Measurements from ENCODE around the gene KCNT2. TPM values are rescaled to one million over a fixed set of nuclear protein-coding genes. Genes with fewer than 3 reads are reported as not detected.
"Not testable (repeated sequence)": the region's sequence is repeated elsewhere in the genome, so short reads cannot be mapped to it uniquely, and the experiment has no call there.

Gene KCNT2
- total and polyA plus RNA-seq, 5 donors from 2014 or later: not detected

DNA sequence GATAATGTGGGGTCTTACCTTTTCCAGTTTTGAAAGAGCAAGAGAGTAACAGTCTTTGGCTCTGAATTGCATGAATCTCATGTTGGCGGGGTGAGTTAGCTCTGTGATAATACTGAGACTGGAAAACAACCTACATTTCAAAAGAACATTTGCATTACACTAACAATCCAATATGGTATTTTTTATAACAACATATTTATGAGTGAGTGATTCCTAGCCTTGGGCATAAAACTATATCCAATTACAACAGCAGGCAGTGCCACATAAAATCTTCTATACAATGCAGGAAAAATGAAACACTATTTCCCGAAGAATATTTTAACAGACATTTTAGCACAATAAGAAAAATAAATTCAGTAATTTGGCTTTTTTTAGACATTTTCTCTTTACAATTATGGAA is 303.0 kb downstream of the KCNT2 start:
- Histone ChIP-seq H3K9me3 (ENCODE audit: control insufficient read depth in 2 of 2, low read length in 2 of 2) (no peaks in the 10 kb centered on the region), H3K36me3 (ENCODE audit: control insufficient read depth, insufficient read depth, low read length) (no peaks in the 10 kb centered on the region), H3K27ac (ENCODE audit: insufficient read depth, low read length, poor library complexity, severe bottlenecking) (no peak overlapping the region), H3K4me1 (ENCODE audit: control insufficient read depth, insufficient read depth, low read length, poor library complexity, severe bottlenecking) (no peaks in the 10 kb centered on the region), H3K27me3 (ENCODE audit: control insufficient read depth, insufficient read depth, low read length) (no peaks in the 10 kb centered on the region), H3K4me3 (ENCODE audit: low read depth, low read length) (no peak overlapping the region)
- ATAC-seq (ENCODE audit: low read depth in 2 of 2): no peak
- H3K4me3 Mint-ChIP-seq: no peak overlapping the region
- DNase-seq: no peak
- no peak overlapping the region for H3K27ac Mint-ChIP-seq
- H3K4me1 Mint-ChIP-seq: no peaks in the 10 kb centered on the region
- H3K27me3 Mint-ChIP-seq: no peaks in the 10 kb centered on the region
- H3K36me3 Mint-ChIP-seq: no peaks in the 10 kb centered on the region
- peaks cover 0 to 6% (median 2%) of the 10 kb centered on the region in 7 donors for H3K9me3 Mint-ChIP-seq

DNA sequence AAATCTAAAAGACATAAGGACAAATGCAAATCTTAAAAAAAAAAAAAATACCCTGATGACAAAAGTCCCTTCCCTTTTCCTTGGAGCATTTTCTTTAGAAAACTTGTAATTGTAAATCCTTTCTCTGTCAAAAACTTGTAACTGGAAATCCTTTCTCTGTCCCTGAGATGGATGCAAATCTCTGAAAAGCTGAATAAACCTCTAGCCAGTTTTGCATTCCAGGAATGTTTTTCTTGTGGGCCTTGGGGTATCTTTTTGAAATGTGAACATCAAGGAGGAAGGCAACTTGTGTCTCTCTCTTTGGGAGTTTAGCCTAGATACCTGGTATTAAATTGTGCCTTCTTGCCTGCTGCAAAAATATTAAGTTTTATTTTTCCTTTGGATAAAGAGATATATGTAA is 305.3 kb downstream of the KCNT2 start:
- H3K27ac Mint-ChIP-seq: no peak overlapping the region
- no peaks in the 10 kb centered on the region for H3K27me3 Mint-ChIP-seq
- H3K27me3 ChIP-seq (ENCODE audit: control insufficient read depth, insufficient read depth, low read length): no peaks in the 10 kb centered on the region
- no peak overlapping the region for H3K27ac ChIP-seq (ENCODE audit: insufficient read depth, low read length, poor library complexity, severe bottlenecking)
- no peak for ATAC-seq (ENCODE audit: low read depth in 2 of 2)
- no peaks in the 10 kb centered on the region for H3K36me3 ChIP-seq (ENCODE audit: control insufficient read depth, insufficient read depth, low read length)
- H3K9me3 ChIP-seq (ENCODE audit: control insufficient read depth in 2 of 2, low read length in 2 of 2): no peaks in the 10 kb centered on the region
- H3K4me3 Mint-ChIP-seq: no peak overlapping the region
- DNase-seq: no peak
- no peak overlapping the region for H3K4me3 ChIP-seq (ENCODE audit: low read depth, low read length)
- no peaks in the 10 kb centered on the region for H3K4me1 Mint-ChIP-seq
- no peaks in the 10 kb centered on the region for H3K4me1 ChIP-seq (ENCODE audit: control insufficient read depth, insufficient read depth, low read length, poor library complexity, severe bottlenecking)
- no peaks in the 10 kb centered on the region for H3K36me3 Mint-ChIP-seq
- H3K9me3 Mint-ChIP-seq: peaks cover 0 to 9% (median 3%) of the 10 kb centered on the region in 7 donors

DNA sequence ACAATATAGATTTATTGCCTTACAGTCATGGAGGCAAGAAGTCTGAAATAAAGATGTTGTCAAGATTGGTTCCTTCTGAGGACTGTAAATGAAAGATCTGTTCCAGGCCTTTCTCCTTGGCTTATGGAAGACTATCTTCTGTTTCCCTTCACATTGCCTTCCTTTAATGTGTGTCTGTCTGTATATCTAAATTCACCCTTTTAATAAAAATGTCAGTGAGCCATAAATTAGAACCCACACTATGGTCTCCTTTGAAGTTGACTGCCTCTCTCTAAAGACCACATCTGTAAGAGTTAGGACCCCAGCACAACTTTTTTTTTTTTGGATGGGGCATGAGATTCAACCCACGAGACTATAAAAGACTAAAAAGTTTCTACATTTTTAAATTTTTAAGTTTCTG is 305.8 kb downstream of the KCNT2 start:
- Mint-ChIP-seq H3K4me1 (no peaks in the 10 kb centered on the region), H3K9me3 (peaks cover 0 to 9% (median 3%) of the 10 kb centered on the region in 7 donors), H3K27me3 (no peaks in the 10 kb centered on the region), H3K36me3 (no peaks in the 10 kb centered on the region), H3K4me3 (no peak overlapping the region), H3K27ac (no peak overlapping the region)
- no peaks in the 10 kb centered on the region for H3K36me3 ChIP-seq (ENCODE audit: control insufficient read depth, insufficient read depth, low read length)
- no peak for DNase-seq
- no peaks in the 10 kb centered on the region for H3K4me1 ChIP-seq (ENCODE audit: control insufficient read depth, insufficient read depth, low read length, poor library complexity, severe bottlenecking)
- no peak overlapping the region for H3K27ac ChIP-seq (ENCODE audit: insufficient read depth, low read length, poor library complexity, severe bottlenecking)
- H3K4me3 ChIP-seq (ENCODE audit: low read depth, low read length): no peak overlapping the region
- no peaks in the 10 kb centered on the region for H3K27me3 ChIP-seq (ENCODE audit: control insufficient read depth, insufficient read depth, low read length)
- H3K9me3 ChIP-seq (ENCODE audit: control insufficient read depth in 2 of 2, low read length in 2 of 2): no peaks in the 10 kb centered on the region
- ATAC-seq (ENCODE audit: low read depth in 2 of 2): no peak

- no peak overlapping the region for H3K4me3 Mint-ChIP-seq
- no peak for ATAC-seq (ENCODE audit: low read depth in 2 of 2)
Observed at GRCh38 chr1:196295766-196296165, 312.5 kb downstream of the KCNT2 start.

GRCh38 chr1:196278816-196279215 is 329.4 kb downstream of the KCNT2 start:
- H3K4me1 ChIP-seq (ENCODE audit: control insufficient read depth, insufficient read depth, low read length, poor library complexity, severe bottlenecking): no peaks in the 10 kb centered on the region
- no peaks in the 10 kb centered on the region for H3K36me3 Mint-ChIP-seq
- no peaks in the 10 kb centered on the region for H3K27me3 Mint-ChIP-seq
- no peak for ATAC-seq (ENCODE audit: low read depth in 2 of 2)
- no peak overlapping the region for H3K27ac Mint-ChIP-seq
- no peaks in the 10 kb centered on the region for H3K36me3 ChIP-seq (ENCODE audit: control insufficient read depth, insufficient read depth, low read length)
- H3K4me3 Mint-ChIP-seq: no peak overlapping the region
- no peaks in the 10 kb centered on the region for H3K4me1 Mint-ChIP-seq
- no peak overlapping the region for H3K4me3 ChIP-seq (ENCODE audit: low read depth, low read length)
- H3K9me3 ChIP-seq (ENCODE audit: control insufficient read depth in 2 of 2, low read length in 2 of 2): no peaks in the 10 kb centered on the region
- no peak overlapping the region for H3K27ac ChIP-seq (ENCODE audit: insufficient read depth, low read length, poor library complexity, severe bottlenecking)
- no peaks in the 10 kb centered on the region for H3K27me3 ChIP-seq (ENCODE audit: control insufficient read depth, insufficient read depth, low read length)
- H3K9me3 Mint-ChIP-seq: peaks cover 0 to 4% (median 2%) of the 10 kb centered on the region in 7 donors
- no peak for DNase-seq

More at GRCh38 chr1:196295766-196296165, 312.5 kb downstream of the KCNT2 start:
- H3K9me3 ChIP-seq (ENCODE audit: control insufficient read depth in 2 of 2, low read length in 2 of 2): no peaks in the 10 kb centered on the region
- no peaks in the 10 kb centered on the region for H3K4me1 ChIP-seq (ENCODE audit: control insufficient read depth, insufficient read depth, low read length, poor library complexity, severe bottlenecking)
- DNase-seq: no peak
- Mint-ChIP-seq H3K4me1 (no peaks in the 10 kb centered on the region), H3K9me3 (peaks cover 0 to 12% (median 3%) of the 10 kb centered on the region in 7 donors), H3K27me3 (no peaks in the 10 kb centered on the region), H3K36me3 (no peaks in the 10 kb centered on the region), H3K27ac (no peak overlapping the region)
- H3K27ac ChIP-seq (ENCODE audit: insufficient read depth, low read length, poor library complexity, severe bottlenecking): no peak overlapping the region
- no peaks in the 10 kb centered on the region for H3K36me3 ChIP-seq (ENCODE audit: control insufficient read depth, insufficient read depth, low read length)
- H3K27me3 ChIP-seq (ENCODE audit: control insufficient read depth, insufficient read depth, low read length): no peaks in the 10 kb centered on the region
- no peak overlapping the region for H3K4me3 ChIP-seq (ENCODE audit: low read depth, low read length)

GRCh38 chr1:196277860-196278259 is 330.4 kb downstream of the KCNT2 start:
- Mint-ChIP-seq H3K27ac (no peak overlapping the region), H3K9me3 (peaks cover 0 to 3% (median 2%) of the 10 kb centered on the region in 7 donors), H3K4me3 (no peak overlapping the region), H3K4me1 (no peaks in the 10 kb centered on the region), H3K27me3 (no peaks in the 10 kb centered on the region), H3K36me3 (no peaks in the 10 kb centered on the region)
- DNase-seq (no peak), ATAC-seq (ENCODE audit: low read depth in 2 of 2) (no peak)
- H3K9me3 ChIP-seq (ENCODE audit: control insufficient read depth in 2 of 2, low read length in 2 of 2): no peaks in the 10 kb centered on the region
- no peak overlapping the region for H3K4me3 ChIP-seq (ENCODE audit: low read depth, low read length)
- H3K36me3 ChIP-seq (ENCODE audit: control insufficient read depth, insufficient read depth, low read length): no peaks in the 10 kb centered on the region
- no peaks in the 10 kb centered on the region for H3K27me3 ChIP-seq (ENCODE audit: control insufficient read depth, insufficient read depth, low read length)
- H3K4me1 ChIP-seq (ENCODE audit: control insufficient read depth, insufficient read depth, low read length, poor library complexity, severe bottlenecking): no peaks in the 10 kb centered on the region
- H3K27ac ChIP-seq (ENCODE audit: insufficient read depth, low read length, poor library complexity, severe bottlenecking): no peak overlapping the region

DNA sequence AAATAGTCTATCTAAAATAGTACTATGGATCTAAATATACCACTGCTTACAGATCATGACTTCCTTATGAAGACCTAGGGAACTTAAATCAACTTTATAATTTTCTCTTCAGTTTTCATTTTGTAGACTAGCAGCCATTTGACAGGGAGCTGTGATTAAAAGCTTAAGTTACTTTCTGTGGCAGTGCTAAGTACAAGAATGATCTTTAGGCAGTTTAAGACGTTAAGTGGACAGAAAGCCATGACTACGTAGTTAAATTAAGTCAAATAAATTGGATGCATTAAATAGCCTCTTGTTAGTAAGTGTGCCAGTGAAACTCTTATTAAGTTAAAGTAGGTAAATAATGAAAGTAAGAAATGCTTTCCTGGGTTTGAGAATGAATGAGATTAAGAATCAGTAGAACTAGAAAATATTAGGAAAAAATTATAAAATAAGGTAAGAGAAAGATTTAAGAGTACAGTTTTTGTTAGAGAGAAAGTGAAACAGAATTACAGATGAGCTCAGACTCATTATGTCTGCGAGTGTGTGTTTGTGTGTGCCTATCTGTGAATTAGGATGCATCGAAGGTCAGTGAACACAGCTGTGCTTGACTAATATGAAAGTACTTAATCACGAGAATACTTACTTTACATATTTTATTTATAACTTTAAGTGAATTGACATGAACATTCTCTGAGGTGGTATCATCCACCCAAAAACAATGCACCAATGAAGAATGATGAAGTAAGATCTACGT is 336.9 kb downstream of the KCNT2 start:
- DNase-seq: no peak
- Mint-ChIP-seq H3K36me3 (no peaks in the 10 kb centered on the region), H3K9me3 (peaks cover 0 to 9% (median 2%) of the 10 kb centered on the region in 7 donors), H3K27me3 (no peaks in the 10 kb centered on the region), H3K4me1 (no peaks in the 10 kb centered on the region), H3K27ac (no peak overlapping the region), H3K4me3 (no peak overlapping the region)
- ATAC-seq (ENCODE audit: low read depth in 2 of 2): no peak
- Histone ChIP-seq H3K9me3 (ENCODE audit: control insufficient read depth in 2 of 2, low read length in 2 of 2) (no peaks in the 10 kb centered on the region), H3K27ac (ENCODE audit: insufficient read depth, low read length, poor library complexity, severe bottlenecking) (no peak overlapping the region), H3K27me3 (ENCODE audit: control insufficient read depth, insufficient read depth, low read length) (no peaks in the 10 kb centered on the region), H3K36me3 (ENCODE audit: control insufficient read depth, insufficient read depth, low read length) (no peaks in the 10 kb centered on the region), H3K4me1 (ENCODE audit: control insufficient read depth, insufficient read depth, low read length, poor library complexity, severe bottlenecking) (no peaks in the 10 kb centered on the region), H3K4me3 (ENCODE audit: low read depth, low read length) (no peak overlapping the region)

DNA sequence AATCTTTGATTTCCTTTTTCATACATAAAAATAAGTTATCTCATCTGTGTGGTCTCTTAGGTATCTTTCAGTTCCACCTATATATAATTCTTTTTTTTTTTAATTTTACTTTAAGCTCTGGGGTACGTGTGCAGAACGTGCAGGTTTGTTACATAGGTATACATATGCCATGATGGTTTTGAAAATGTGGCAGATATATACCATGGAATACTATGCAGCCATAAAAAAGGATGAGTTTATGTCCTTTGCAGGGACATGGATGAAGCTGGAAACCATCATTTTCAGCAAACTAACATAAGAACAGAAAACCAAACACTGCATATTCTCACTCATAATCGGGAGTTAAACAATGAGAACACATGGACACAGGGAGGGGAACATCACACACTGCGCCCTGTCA is 345.2 kb downstream of the KCNT2 start:
- H3K4me1 Mint-ChIP-seq; H3K27ac ChIP-seq (ENCODE audit: insufficient read depth, low read length, poor library complexity, severe bottlenecking); H3K4me1 ChIP-seq (ENCODE audit: control insufficient read depth, insufficient read depth, low read length, poor library complexity, severe bottlenecking); H3K27me3 Mint-ChIP-seq; H3K27me3 ChIP-seq (ENCODE audit: control insufficient read depth, insufficient read depth, low read length); H3K4me3 Mint-ChIP-seq; H3K4me3 ChIP-seq (ENCODE audit: low read depth, low read length); H3K36me3 Mint-ChIP-seq; H3K36me3 ChIP-seq (ENCODE audit: control insufficient read depth, insufficient read depth, low read length); DNase-seq; H3K9me3 Mint-ChIP-seq; H3K27ac Mint-ChIP-seq; ATAC-seq (ENCODE audit: low read depth in 2 of 2); H3K9me3 ChIP-seq (ENCODE audit: control insufficient read depth in 2 of 2, low read length in 2 of 2): not testable (repeated sequence)
